ENCODE data around the gene SNX8. TPM values are rescaled to one million over a fixed set of nuclear protein-coding genes. Genes with fewer than 3 reads are reported as not detected.

SNX8 gene
- total RNA-seq, 3 donors from 2014 or later = 8.8 to 32.3 (median 20.3) TPM

DNA sequence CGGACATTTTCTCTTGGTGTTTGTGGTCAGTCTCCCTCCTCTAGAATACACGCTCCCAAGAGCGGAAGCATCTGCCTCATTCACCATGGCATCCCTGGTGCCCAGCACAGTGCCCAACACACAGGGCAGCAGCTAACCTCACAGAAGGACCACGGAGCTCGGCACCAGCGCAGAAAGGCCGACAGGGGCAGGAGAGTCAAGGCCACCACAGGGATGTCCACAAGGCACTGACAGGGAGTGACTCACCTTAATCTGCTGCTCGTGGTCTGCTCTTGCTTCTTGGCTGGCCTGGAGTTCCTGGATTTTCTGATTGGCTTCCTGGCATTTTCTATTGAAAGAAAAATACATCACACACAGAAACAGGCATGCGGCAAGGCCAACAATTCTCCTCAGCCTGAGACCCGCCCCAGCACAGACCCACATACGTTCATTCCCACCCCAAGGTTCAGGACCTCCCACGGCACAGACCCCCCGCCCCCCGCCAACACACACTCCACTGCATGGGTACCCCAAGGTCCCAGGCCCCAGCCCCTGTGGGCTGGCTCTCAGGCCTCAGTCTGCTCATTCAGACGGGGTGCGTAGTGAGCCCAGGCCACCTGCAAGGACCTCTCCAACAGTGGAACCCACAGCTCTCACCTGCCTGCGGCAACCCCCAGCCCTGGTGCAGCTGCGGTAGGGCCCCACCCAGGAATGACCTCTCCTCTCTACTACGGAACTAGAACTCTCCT is 96.4 kb downstream of the SNX8 start:
- Histone ChIP-seq H3K27me3 (no peaks in the 10 kb centered on the region), H3K27ac (no peak overlapping the region), H3K4me1 (no peaks in the 10 kb centered on the region), H3K4me3 (no peak overlapping the region), H3K36me3 (no peaks in the 10 kb centered on the region), H3K9me3 (no peaks in the 10 kb centered on the region)
- no peak for DNase-seq (ENCODE audit: low spot score in 2 of 2)
- TF ChIP-seq, protein P1, sequence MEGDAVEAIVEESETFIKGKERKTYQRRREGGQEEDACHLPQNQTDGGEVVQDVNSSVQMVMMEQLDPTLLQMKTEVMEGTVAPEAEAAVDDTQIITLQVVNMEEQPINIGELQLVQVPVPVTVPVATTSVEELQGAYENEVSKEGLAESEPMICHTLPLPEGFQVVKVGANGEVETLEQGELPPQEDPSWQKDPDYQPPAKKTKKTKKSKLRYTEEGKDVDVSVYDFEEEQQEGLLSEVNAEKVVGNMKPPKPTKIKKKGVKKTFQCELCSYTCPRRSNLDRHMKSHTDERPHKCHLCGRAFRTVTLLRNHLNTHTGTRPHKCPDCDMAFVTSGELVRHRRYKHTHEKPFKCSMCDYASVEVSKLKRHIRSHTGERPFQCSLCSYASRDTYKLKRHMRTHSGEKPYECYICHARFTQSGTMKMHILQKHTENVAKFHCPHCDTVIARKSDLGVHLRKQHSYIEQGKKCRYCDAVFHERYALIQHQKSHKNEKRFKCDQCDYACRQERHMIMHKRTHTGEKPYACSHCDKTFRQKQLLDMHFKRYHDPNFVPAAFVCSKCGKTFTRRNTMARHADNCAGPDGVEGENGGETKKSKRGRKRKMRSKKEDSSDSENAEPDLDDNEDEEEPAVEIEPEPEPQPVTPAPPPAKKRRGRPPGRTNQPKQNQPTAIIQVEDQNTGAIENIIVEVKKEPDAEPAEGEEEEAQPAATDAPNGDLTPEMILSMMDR (IDR thresholded peaks at IDR 0.05) = no peak
- TF ChIP-seq POLR2AphosphoS5 (IDR thresholded peaks at IDR 0.05) (no peak), POLR2A (IDR thresholded peaks at IDR 0.05) (no peak)
- intact Hi-C loops (cut with DNase I; ENCODE audit: low total_unique reads) = no loop called here

DNA sequence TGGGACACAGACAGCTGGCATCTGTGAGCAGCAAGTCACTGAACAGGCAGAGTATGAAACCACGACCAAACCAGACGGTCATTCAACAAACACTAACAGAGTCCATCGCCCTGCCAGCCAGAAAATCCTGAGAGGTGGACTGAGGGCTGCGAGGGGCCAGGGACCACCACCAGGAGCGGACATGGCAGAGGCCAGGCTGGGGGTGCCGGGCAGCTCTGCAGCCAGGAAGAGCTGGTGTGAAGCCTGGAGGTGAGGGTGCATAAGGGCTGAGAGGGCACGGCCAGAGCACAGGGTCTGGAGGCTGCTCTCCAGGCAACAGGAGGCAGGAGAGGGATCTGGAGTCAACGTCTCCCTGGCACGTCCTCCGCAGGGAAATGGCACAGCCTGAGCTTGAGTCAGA is 97.0 kb downstream of the SNX8 start:
- Histone ChIP-seq H3K4me3 (no peak overlapping the region), H3K4me1 (no peaks in the 10 kb centered on the region), H3K27ac (no peak overlapping the region), H3K9me3 (no peaks in the 10 kb centered on the region), H3K27me3 (no peaks in the 10 kb centered on the region), H3K36me3 (no peaks in the 10 kb centered on the region)
- DNase-seq (ENCODE audit: low spot score in 2 of 2) = no peak
- TF ChIP-seq POLR2AphosphoS5 (IDR thresholded peaks at IDR 0.05) = no peak
- TF ChIP-seq, protein P1 (IDR thresholded peaks at IDR 0.05) = no peak
- TF ChIP-seq POLR2A (IDR thresholded peaks at IDR 0.05) = no peak
- intact Hi-C loops (cut with DNase I; ENCODE audit: low total_unique reads) = no loop called here

GRCh38 chr7:2215851-2216250 is 98.4 kb downstream of the SNX8 start:
- no peaks in the 10 kb centered on the region for H3K36me3 ChIP-seq
- intact Hi-C loops (cut with DNase I; ENCODE audit: low total_unique reads) = no loop called here
- no peak overlapping the region for H3K27ac ChIP-seq
- H3K27me3 ChIP-seq = no peaks in the 10 kb centered on the region
- no peaks in the 10 kb centered on the region for H3K4me1 ChIP-seq
- no peaks in the 10 kb centered on the region for H3K9me3 ChIP-seq
- no peak overlapping the region for H3K4me3 ChIP-seq
- no peak for TF ChIP-seq POLR2A (IDR thresholded peaks at IDR 0.05)
- TF ChIP-seq, protein P1 (IDR thresholded peaks at IDR 0.05) = no peak
- no peak for TF ChIP-seq POLR2AphosphoS5 (IDR thresholded peaks at IDR 0.05)
- no peak for DNase-seq (ENCODE audit: low spot score in 2 of 2)

DNA sequence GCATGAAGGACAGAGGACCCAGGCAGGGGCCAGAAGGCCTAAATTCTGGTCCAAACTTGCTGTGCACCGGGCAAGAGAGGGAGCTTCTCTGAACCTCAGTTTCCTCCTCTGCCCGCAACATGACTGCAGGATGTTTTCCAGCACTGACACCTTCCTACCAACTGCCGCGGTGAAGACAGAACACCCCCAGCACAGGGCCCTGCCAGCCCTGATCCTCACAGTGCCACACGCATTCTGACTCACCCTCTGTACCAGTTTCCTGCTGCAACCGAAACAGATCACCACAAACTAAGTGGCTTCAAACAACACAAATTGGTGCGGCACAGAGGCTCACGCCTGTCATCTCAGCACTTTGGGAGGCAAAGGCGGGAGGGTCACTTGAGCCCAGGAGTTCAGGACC is 99.6 kb downstream of the SNX8 start:
- Histone ChIP-seq H3K36me3 (no peaks in the 10 kb centered on the region), H3K27me3 (no peaks in the 10 kb centered on the region), H3K27ac (no peak overlapping the region), H3K4me1 (no peaks in the 10 kb centered on the region), H3K4me3 (no peak overlapping the region), H3K9me3 (no peaks in the 10 kb centered on the region)
- TF ChIP-seq, protein P1 (IDR thresholded peaks at IDR 0.05) = no peak
- TF ChIP-seq POLR2A (IDR thresholded peaks at IDR 0.05) = no peak
- no peak for TF ChIP-seq POLR2AphosphoS5 (IDR thresholded peaks at IDR 0.05)
- DNase-seq (ENCODE audit: low spot score in 2 of 2) = no peak
- intact Hi-C loops (cut with DNase I; ENCODE audit: low total_unique reads) = no loop called here

GRCh38 chr7:2213551-2214215 is 100.6 kb downstream of the SNX8 start:
- H3K9me3 ChIP-seq = no peaks in the 10 kb centered on the region
- intact Hi-C loops (cut with DNase I; ENCODE audit: low total_unique reads) = no loop called here
- H3K27me3 ChIP-seq = no peaks in the 10 kb centered on the region
- H3K36me3 ChIP-seq = no peaks in the 10 kb centered on the region
- TF ChIP-seq, protein P1 (IDR thresholded peaks at IDR 0.05) = no peak
- TF ChIP-seq POLR2AphosphoS5 (IDR thresholded peaks at IDR 0.05) (no peak), POLR2A (IDR thresholded peaks at IDR 0.05) (no peak)
- DNase-seq (ENCODE audit: low spot score in 2 of 2) = no peak
- H3K4me1 ChIP-seq = no peaks in the 10 kb centered on the region
- H3K4me3 ChIP-seq = no peak overlapping the region
- no peak overlapping the region for H3K27ac ChIP-seq
